ENCODE measurements around the gene SPTBN5. TPM values are rescaled to one million over a fixed set of nuclear protein-coding genes. Genes with fewer than 3 reads are reported as not detected.

Gene SPTBN5
- total RNA-seq, 1 experiment from 2014 or later = 2.5 TPM

- Mint-ChIP-seq H3K27ac (ENCODE audit: unreplicated experiment) (no peak overlapping the region), H3K4me1 (ENCODE audit: low read depth, unreplicated experiment) (no peaks in the 10 kb centered on the region), H3K36me3 (ENCODE audit: insufficient read depth, unreplicated experiment) (no peaks in the 10 kb centered on the region), H3K4me3 (ENCODE audit: unreplicated experiment) (no peak overlapping the region), H3K9me3 (ENCODE audit: unreplicated experiment) (no peaks in the 10 kb centered on the region), H3K27me3 (ENCODE audit: insufficient read depth, unreplicated experiment) (no peaks in the 10 kb centered on the region)
- BruUV-seq (replicated peaks) = no TSS peak
- Histone ChIP-seq H3K4me1 (no peaks in the 10 kb centered on the region), H3K36me3 (ENCODE audit: control insufficient read depth, insufficient read depth, low read length) (no peaks in the 10 kb centered on the region; the same call in 1 of the 2 replicates), H3K4me3 (ENCODE audit: low read depth, low read length) (no peak overlapping the region), H3K27me3 (replicated peaks; ENCODE audit: control insufficient read depth, insufficient read depth, low read length) (no peaks in the 10 kb centered on the region), H3K9me3 (no peaks in the 10 kb centered on the region)
- no peak for DNase-seq
- intact Hi-C loops (cut with micrococcal nuclease; ENCODE audit: unreplicated experiment) = no loop called here
- TF ChIP-seq, protein P1, sequence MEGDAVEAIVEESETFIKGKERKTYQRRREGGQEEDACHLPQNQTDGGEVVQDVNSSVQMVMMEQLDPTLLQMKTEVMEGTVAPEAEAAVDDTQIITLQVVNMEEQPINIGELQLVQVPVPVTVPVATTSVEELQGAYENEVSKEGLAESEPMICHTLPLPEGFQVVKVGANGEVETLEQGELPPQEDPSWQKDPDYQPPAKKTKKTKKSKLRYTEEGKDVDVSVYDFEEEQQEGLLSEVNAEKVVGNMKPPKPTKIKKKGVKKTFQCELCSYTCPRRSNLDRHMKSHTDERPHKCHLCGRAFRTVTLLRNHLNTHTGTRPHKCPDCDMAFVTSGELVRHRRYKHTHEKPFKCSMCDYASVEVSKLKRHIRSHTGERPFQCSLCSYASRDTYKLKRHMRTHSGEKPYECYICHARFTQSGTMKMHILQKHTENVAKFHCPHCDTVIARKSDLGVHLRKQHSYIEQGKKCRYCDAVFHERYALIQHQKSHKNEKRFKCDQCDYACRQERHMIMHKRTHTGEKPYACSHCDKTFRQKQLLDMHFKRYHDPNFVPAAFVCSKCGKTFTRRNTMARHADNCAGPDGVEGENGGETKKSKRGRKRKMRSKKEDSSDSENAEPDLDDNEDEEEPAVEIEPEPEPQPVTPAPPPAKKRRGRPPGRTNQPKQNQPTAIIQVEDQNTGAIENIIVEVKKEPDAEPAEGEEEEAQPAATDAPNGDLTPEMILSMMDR (IDR thresholded peaks at IDR 0.05; ENCODE audit: insufficient read depth in 1 of 2, low read depth in 1 of 2, low read length in 1 of 2, severe bottlenecking in 1 of 2, unreplicated experiment in 1 of 2) = no peak
- POLR2A ChIA-PET = no interaction called here
- CTCF ChIA-PET = no interaction called here
Measured at GRCh38 chr15:41842229-41842628, 51.6 kb downstream of the SPTBN5 start.

DNA sequence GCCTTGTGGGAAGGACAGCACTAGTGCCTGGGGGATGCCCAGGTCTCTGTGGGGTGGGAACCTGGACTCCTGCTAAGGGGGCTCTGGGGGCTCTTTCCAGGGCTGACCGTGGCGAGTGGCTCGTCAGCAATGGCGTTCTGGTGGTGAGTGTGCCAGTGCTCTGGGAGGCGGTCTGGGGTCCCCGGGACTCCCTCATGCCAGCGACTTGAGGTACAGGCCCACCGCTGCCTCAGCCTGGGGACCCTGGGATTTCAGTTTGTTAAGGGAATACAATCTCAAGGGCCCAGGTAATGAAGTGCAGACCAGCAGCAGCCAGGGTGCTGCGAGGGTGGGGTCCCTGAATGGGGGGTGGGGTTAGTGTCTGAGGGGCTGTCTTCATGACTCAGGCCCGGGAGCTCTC lies 52.7 kb downstream of the SPTBN5 start:
- Histone ChIP-seq H3K4me3 (ENCODE audit: low read depth, low read length) (no peak overlapping the region), H3K4me1 (no peaks in the 10 kb centered on the region), H3K36me3 (ENCODE audit: control insufficient read depth, insufficient read depth, low read length) (no peaks in the 10 kb centered on the region; the same call in 1 of the 2 replicates), H3K27me3 (replicated peaks; ENCODE audit: control insufficient read depth, insufficient read depth, low read length) (no peaks in the 10 kb centered on the region), H3K9me3 (no peaks in the 10 kb centered on the region)
- intact Hi-C loops (cut with micrococcal nuclease; ENCODE audit: unreplicated experiment) = no loop called here
- H3K36me3 Mint-ChIP-seq (ENCODE audit: insufficient read depth, unreplicated experiment) = no peaks in the 10 kb centered on the region
- no peak overlapping the region for H3K27ac Mint-ChIP-seq (ENCODE audit: unreplicated experiment)
- DNase-seq = no peak
- TF ChIP-seq, protein P1 (IDR thresholded peaks at IDR 0.05; ENCODE audit: insufficient read depth in 1 of 2, low read depth in 1 of 2, low read length in 1 of 2, severe bottlenecking in 1 of 2, unreplicated experiment in 1 of 2) = no peak
- CTCF ChIA-PET = no interaction called here
- no peaks in the 10 kb centered on the region for H3K4me1 Mint-ChIP-seq (ENCODE audit: low read depth, unreplicated experiment)
- H3K4me3 Mint-ChIP-seq (ENCODE audit: unreplicated experiment) = no peak overlapping the region
- BruUV-seq (replicated peaks) = no TSS peak
- no peaks in the 10 kb centered on the region for H3K9me3 Mint-ChIP-seq (ENCODE audit: unreplicated experiment)
- H3K27me3 Mint-ChIP-seq (ENCODE audit: insufficient read depth, unreplicated experiment) = no peaks in the 10 kb centered on the region
- POLR2A ChIA-PET = no interaction called here

- H3K27ac Mint-ChIP-seq (ENCODE audit: unreplicated experiment) = no peak overlapping the region
- H3K36me3 Mint-ChIP-seq (ENCODE audit: insufficient read depth, unreplicated experiment) = no peaks in the 10 kb centered on the region
Measured at GRCh38 chr15:41840673-41841072, 53.2 kb downstream of the SPTBN5 start.

More at GRCh38 chr15:41840673-41841072, 53.2 kb downstream of the SPTBN5 start:
- CTCF ChIA-PET = no interaction called here
- Histone ChIP-seq H3K36me3 (ENCODE audit: control insufficient read depth, insufficient read depth, low read length) (no peaks in the 10 kb centered on the region; the same call in 1 of the 2 replicates), H3K4me1 (no peaks in the 10 kb centered on the region), H3K9me3 (no peaks in the 10 kb centered on the region), H3K27me3 (replicated peaks; ENCODE audit: control insufficient read depth, insufficient read depth, low read length) (no peaks in the 10 kb centered on the region), H3K4me3 (ENCODE audit: low read depth, low read length) (no peak overlapping the region)
- Mint-ChIP-seq H3K27me3 (ENCODE audit: insufficient read depth, unreplicated experiment) (no peaks in the 10 kb centered on the region), H3K9me3 (ENCODE audit: unreplicated experiment) (no peaks in the 10 kb centered on the region), H3K4me1 (ENCODE audit: low read depth, unreplicated experiment) (no peaks in the 10 kb centered on the region), H3K4me3 (ENCODE audit: unreplicated experiment) (no peak overlapping the region)
- POLR2A ChIA-PET = no interaction called here
- TF ChIP-seq, protein P1 (IDR thresholded peaks at IDR 0.05; ENCODE audit: insufficient read depth in 1 of 2, low read depth in 1 of 2, low read length in 1 of 2, severe bottlenecking in 1 of 2, unreplicated experiment in 1 of 2) = no peak
- intact Hi-C loops (cut with micrococcal nuclease; ENCODE audit: unreplicated experiment) = no loop called here
- no TSS peak for BruUV-seq (replicated peaks)
- no peak for DNase-seq

Measured in Caco-2 (cell line).